IMR-90 (cell line): ENCODE measurements around the gene CDRT15.

Experiments used
- BHLHE40 ChIP-seq: fragments of 150-350 bp; IDR thresholded peaks from 2 replicates; pipeline ENCODE4 v1.6.1; 2016; ENCODE audit warnings: mild to moderate bottlenecking, low read depth, low read length
- CEBPB ChIP-seq: IDR thresholded peaks from 2 replicates; pipeline ENCODE4 v1.6.1; 2012; ENCODE audit warnings: low read depth, low read length, improper control_type of control experiment
- CTCF ChIP-seq: conservative IDR thresholded peaks from 2 replicates; pipeline ENCODE4 v1.5.1; 2012; ENCODE audit warnings: mild to moderate bottlenecking, low read depth, low read length, improper control_type of control experiment
- POLR2A ChIP-seq: IDR thresholded peaks from 2 replicates; pipeline ENCODE4 v1.6.1; 2012; ENCODE audit warnings: mild to moderate bottlenecking, low read depth, low read length
- RAD21 ChIP-seq: IDR thresholded peaks from 2 replicates; pipeline ENCODE4 v1.6.1; 2012; ENCODE audit warnings: low read length, improper control_type of control experiment
- RCOR1 ChIP-seq: IDR thresholded peaks from 2 replicates; pipeline ENCODE4 v1.6.1; 2012; ENCODE audit warnings: mild to moderate bottlenecking, low read length, improper control_type of control experiment; ENCODE audit not compliant: insufficient replicate concordance
- RFX5 ChIP-seq: IDR thresholded peaks from 2 replicates; pipeline ENCODE4 v1.8.0; 2012; ENCODE audit warnings: low read depth, mild to moderate bottlenecking, low read length, moderate library complexity

- TF ChIP-seq CTCF (no peak), POLR2A (no peak), RCOR1 (no peak), BHLHE40 (no peak), RFX5 (no peak), RAD21 (no peak), CEBPB (no peak)
Observed at GRCh38 chr17:14214271-14214670, 22.4 kb downstream of the CDRT15 start.
